HL-60 (cell line): ENCODE results near the gene ACADM.

ENCODE experiments used
- CTCF ChIP-seq: IDR thresholded peaks from one replicate; pipeline ENCODE4 v1.5.1; 2011; ENCODE audit warnings: low read length, control low read depth, inconsistent platforms; ENCODE audit not compliant: insufficient read depth
- GABPA ChIP-seq: IDR thresholded peaks from 2 replicates; pipeline ENCODE4 v1.6.1; 2012; ENCODE audit warnings: low read depth
- POLR2AphosphoS5 ChIP-seq: IDR thresholded peaks from 2 replicates; pipeline ENCODE4 v1.6.1; 2012; ENCODE audit warnings: low read depth
- REST ChIP-seq: IDR thresholded peaks from 2 replicates; pipeline ENCODE4 v1.6.1; 2012; ENCODE audit warnings: low read depth; ENCODE audit not compliant: insufficient replicate concordance
- SPI1 ChIP-seq: IDR thresholded peaks from 2 replicates; pipeline ENCODE4 v1.6.1; 2012; ENCODE audit warnings: low read depth, mild to moderate bottlenecking, borderline replicate concordance

- TF ChIP-seq CTCF (no peak), POLR2AphosphoS5 (no peak), REST (no peak), GABPA (no peak), SPI1 (no peak)
Measured at GRCh38 chr1:75725266-75725665, 757 bp downstream of the ACADM start.
